BJ (cell line): ENCODE measurements around the gene TSPAN4. TPM values are rescaled to one million over a fixed set of nuclear protein-coding genes. Genes with fewer than 3 reads are reported as not detected.
A peak's percentile ranks its signal among the peaks of the same experiment; 100 is the strongest.

ENCODE experiments used
- CTCF ChIA-PET: fragments of 350-600 bp; formaldehyde crosslinking; extraction: SDS; loops from one replicate; lab custom pipeline; 2021; ENCODE audit warnings: antibody characterized with exemption, inconsistent platforms; lab: Yijun Ruan, JAX
- POLR2A ChIA-PET: fragments of 300-600 bp; sonication (Branson Sonifier 250); formaldehyde crosslinking; extraction: SDS; loops from one replicate; lab custom pipeline; 2021; ENCODE audit warnings: antibody characterized with exemption; lab: Charles Lee
- DNase-seq: peaks from one replicate; pipeline ENCODE4 v3.0.0-alpha.2; 2011; ENCODE audit warnings: low read depth
- H3K27me3 ChIP-seq: 2 replicates; pipeline ENCODE4 v1.6.0; 2011; ENCODE audit warnings: low read length; ENCODE audit not compliant: control insufficient read depth, insufficient read depth
- H3K36me3 ChIP-seq: 2 replicates; pipeline ENCODE4 v1.5.1; 2011; ENCODE audit warnings: low read length; ENCODE audit not compliant: control insufficient read depth, insufficient read depth
- H3K4me3 ChIP-seq: 2 replicates; pipeline ENCODE4 v1.5.1; 2011; ENCODE audit warnings: low read depth, mild to moderate bottlenecking, control low read depth, low read length
- polyA plus RNA-seq: library from polyadenylated mRNA; depleted of rRNA; stranded (reverse); fragments of >200 nt; gene quantifications from 2 replicates; pipeline ENCODE4 v1.2.3, GENCODE V29; 2011
- TF ChIP-seq, protein P1 (sequence below): IDR thresholded peaks from 2 replicates; pipeline ENCODE4 v1.5.1; 2011; ENCODE audit warnings: low read depth, mild to moderate bottlenecking, control low read depth, inconsistent platforms, low read length, moderate library complexity; ENCODE audit not compliant: insufficient read depth

The TSPAN4 gene
- polyA plus RNA-seq, 1 experiment, result 295 TPM

DNA sequence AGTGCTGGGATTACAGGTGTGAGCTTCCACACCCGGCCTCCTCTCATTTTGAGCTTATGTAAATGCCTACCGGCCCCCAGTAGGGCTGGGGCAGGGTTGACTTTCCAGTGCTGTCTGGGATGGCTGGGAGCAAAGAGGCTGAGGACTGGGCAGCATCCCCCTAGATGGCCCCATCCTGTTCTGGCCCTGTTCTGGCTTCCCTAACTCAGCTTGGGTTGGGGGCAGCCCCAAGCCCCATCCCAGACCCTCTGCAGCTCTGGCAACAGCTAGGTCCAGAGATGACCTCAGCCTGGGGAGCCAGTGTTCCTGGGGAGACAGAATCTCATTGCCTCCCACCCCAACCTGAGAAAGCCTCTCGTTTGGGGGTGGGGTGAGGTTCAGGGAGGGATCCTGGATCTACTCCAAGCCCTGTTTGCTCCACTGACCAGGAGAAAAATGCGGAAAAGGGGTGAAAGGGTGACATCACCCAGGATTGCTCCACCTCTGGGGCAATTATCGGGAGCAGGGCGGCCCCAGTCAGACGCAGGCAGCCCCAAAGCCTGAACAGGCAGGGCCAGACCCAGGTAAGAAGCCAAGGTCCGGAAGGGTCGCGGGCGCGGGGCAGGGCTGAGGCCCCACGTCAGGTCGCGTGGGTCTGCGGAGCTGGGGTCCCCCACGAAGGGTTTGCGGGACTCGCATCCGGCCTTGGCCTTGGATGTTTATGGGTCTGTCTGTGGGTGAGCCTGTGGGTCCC, 24.1 kb upstream of the TSPAN4 start, which contains the start of gene PNPLA2:
PNPLA2 (plus strand) TSS at position 519 of the 733 bp plus-strand sequence. CDS start 805 bp downstream, outside the sequence.
- CTCF ChIA-PET, result interaction anchor here (1.0 to 1.9 kb wide), 6 partner anchors 9 to 233 kb away, joined by 3 to 8 read pairs (median 4); no protein-coding TSS in a partner anchor
- Histone ChIP-seq H3K36me3 (peaks cover 15% of the 10 kb centered on the region), H3K27me3 (no peaks in the 10 kb centered on the region), H3K4me3 (peak within 1 kb of the TSS; percentile 83)
- TF ChIP-seq, protein P1, sequence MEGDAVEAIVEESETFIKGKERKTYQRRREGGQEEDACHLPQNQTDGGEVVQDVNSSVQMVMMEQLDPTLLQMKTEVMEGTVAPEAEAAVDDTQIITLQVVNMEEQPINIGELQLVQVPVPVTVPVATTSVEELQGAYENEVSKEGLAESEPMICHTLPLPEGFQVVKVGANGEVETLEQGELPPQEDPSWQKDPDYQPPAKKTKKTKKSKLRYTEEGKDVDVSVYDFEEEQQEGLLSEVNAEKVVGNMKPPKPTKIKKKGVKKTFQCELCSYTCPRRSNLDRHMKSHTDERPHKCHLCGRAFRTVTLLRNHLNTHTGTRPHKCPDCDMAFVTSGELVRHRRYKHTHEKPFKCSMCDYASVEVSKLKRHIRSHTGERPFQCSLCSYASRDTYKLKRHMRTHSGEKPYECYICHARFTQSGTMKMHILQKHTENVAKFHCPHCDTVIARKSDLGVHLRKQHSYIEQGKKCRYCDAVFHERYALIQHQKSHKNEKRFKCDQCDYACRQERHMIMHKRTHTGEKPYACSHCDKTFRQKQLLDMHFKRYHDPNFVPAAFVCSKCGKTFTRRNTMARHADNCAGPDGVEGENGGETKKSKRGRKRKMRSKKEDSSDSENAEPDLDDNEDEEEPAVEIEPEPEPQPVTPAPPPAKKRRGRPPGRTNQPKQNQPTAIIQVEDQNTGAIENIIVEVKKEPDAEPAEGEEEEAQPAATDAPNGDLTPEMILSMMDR, result no peak
- POLR2A ChIA-PET, result interaction anchor here (0.7 to 2.1 kb wide), 6 partner anchors 8 to 331 kb away, joined by 3 to 32 read pairs (median 8); partner anchors contain the start of genes CD151, RPLP2 and TSPAN4
- DNase-seq, result no peak

DNA sequence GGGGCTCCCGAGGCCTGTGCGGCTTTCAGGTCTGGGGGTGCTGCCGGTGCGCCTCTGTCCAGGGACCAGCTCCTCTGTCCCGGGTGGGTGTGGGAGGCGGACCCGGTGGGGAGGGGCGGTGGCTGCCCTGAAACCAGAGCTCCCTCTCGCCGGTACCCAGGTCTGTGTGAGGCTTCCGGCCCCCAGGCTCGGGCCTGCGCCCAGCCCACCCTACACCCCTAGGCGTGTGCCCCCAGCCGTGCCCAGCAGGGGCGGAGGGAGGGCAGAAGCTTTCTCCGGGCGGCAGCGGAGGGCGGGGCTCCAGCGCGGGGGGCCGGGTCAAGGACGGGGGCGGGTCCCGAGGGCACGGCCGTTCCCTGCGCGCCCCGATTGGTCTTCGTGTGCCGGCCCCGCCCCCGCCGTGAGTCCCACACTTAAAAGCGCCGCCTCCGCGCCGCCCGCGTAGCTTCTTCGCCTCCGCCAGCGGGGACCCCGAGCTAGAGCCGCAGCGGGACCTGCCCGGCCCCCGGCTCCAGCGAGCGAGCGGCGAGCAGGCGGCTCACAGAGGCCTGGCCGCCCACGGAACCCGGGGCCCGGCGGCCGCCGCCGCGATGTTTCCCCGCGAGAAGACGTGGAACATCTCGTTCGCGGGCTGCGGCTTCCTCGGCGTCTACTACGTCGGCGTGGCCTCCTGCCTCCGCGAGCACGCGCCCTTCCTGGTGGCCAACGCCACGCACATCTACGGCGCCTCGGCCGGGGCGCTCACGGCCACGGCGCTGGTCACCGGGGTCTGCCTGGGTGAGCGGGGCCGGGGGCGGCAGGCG, 23.3 kb upstream of the TSPAN4 start:
- no peak for DNase-seq
- POLR2A ChIA-PET, result interaction anchor here (0.7 to 2.1 kb wide), 6 partner anchors 8 to 330 kb away, joined by 3 to 32 read pairs (median 8); partner anchors contain the start of genes CD151, RPLP2 and TSPAN4
- Histone ChIP-seq H3K36me3 (peaks cover 16% of the 10 kb centered on the region), H3K4me3 (peak overlapping the region; percentile 83), H3K27me3 (no peaks in the 10 kb centered on the region)
- TF ChIP-seq, protein P1, result peak; percentile 12; the same call in 1 of the 2 replicates
- CTCF ChIA-PET, result interaction anchor here (1.0 to 1.9 kb wide), 8 partner anchors 10 to 250 kb away, joined by 3 to 8 read pairs (median 4); no protein-coding TSS in a partner anchor

GRCh38 chr11:819943-820649, 22.6 kb upstream of the TSPAN4 start:
- Histone ChIP-seq H3K36me3 (peaks cover 24% of the 10 kb centered on the region), H3K4me3 (peak overlapping the region; percentile 83), H3K27me3 (no peaks in the 10 kb centered on the region)
- DNase-seq, result no peak
- ChIA-PET CTCF (interaction anchor here (1.0 to 1.9 kb wide), 5 partner anchors 10 to 251 kb away, joined by 3 to 8 read pairs (median 3); no protein-coding TSS in a partner anchor), POLR2A (interaction anchor here (0.6 to 2.1 kb wide), 3 partner anchors 11 to 24 kb away, joined by 4 to 32 read pairs (median 24); partner anchors contain the start of genes RPLP2 and TSPAN4)
- TF ChIP-seq, protein P1, result no peak

DNA sequence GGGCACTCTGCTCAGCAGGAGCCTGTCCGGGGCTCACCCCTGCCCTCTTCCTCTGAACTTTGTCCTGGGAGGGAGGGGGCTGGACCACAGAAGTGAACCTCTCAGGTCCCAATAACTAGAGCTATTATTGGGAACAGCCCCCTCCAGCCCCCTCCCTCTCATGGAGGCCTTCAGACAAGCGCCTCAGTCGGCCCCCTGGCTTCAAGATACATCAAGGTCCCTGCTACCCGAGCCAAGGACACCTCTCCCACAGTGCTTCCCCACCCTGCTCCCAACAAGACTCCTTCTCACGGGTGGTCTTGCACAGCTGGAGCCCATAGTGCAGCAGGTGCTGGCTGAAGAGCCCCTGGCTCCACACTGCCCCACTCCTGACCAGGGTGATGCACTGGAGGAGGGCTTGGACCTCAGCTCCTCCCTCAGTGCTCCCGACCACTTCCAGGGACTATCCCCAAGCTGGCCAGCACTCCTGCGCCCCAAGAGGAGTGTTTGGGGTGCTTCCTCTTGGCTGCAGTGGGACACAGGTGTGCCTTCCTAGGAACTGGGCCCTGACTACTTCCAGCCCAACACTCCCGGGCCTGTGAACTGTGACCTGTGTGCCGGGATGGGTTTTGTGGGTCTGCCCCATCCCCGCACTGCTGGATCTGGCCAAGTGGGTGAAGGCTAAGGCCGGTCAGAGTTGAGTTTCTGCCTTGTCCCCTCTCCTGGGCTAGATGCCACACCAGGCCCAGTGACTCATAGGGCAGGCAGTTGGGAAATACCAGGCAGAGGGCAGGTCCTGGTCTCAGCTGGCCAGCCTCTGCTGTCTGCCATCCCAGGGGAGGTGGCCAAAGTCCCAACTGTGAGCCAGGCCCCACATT, 21.8 kb upstream of the TSPAN4 start:
- TF ChIP-seq, protein P1, result no peak
- POLR2A ChIA-PET, result interaction anchor here (0.6 to 2.1 kb wide), 2 partner anchors 12 to 25 kb away, joined by 4 to 24 read pairs; partner anchors contain the start of gene RPLP2
- Histone ChIP-seq H3K36me3 (peaks cover 30% of the 10 kb centered on the region), H3K4me3 (peak overlapping the region; percentile 83), H3K27me3 (no peaks in the 10 kb centered on the region)
- CTCF ChIA-PET, result no interaction called here
- DNase-seq, result no peak
